Spleen (tissue), 13 donors: ENCODE measurements around the gene GRK7. TPM values are rescaled to one million over a fixed set of nuclear protein-coding genes. Genes with fewer than 3 reads are reported as not detected.

ENCODE experiments used
- DNase-seq: peaks from one replicate; pipeline ENCODE4 v3.0.0-alpha.2; 2020
- H3K27ac ChIP-seq, 8 donors: fragments of 200-600 bp; sonication (generic) in 7 of 8; 1 replicate in 4 of 8; 2 replicates in 4 of 8; pipeline versions ENCODE4 v1.5.0 to v1.8.0; 2016 to 2021; ENCODE audit warnings: inconsistent platforms in 4 of 8, mild to moderate bottlenecking in 4 of 8, moderate library complexity in 1 of 8
- H3K27me3 ChIP-seq, 7 donors: fragments of 200-600 bp; sonication (generic) in 6 of 7; replicated peaks in 1 of 7; 1 replicate in 4 of 7; 2 replicates in 3 of 7; pipeline versions ENCODE4 v1.5.0 to v1.8.0; 2016 to 2021; ENCODE audit warnings: inconsistent platforms in 3 of 7, mild to moderate bottlenecking in 1 of 7
- H3K36me3 ChIP-seq, 6 donors: fragments of 200-600 bp; sonication (generic) in 5 of 6; 1 replicate in 4 of 6; 2 replicates in 2 of 6; pipeline versions ENCODE4 v1.5.0 to v1.8.0; 2016 to 2021; ENCODE audit warnings: inconsistent platforms in 2 of 6
- H3K4me1 ChIP-seq, 6 donors: fragments of 200-600 bp; sonication (generic) in 5 of 6; 1 replicate in 3 of 6; 2 replicates in 3 of 6; pipeline versions ENCODE4 v1.5.0 to v1.8.0; 2016 to 2021; ENCODE audit warnings: inconsistent platforms in 3 of 6
- H3K4me3 ChIP-seq, 8 donors: fragments of 200-600 bp; sonication (generic) in 7 of 8; 1 replicate in 4 of 8; 2 replicates in 4 of 8; pipeline versions ENCODE4 v1.5.0 to v1.8.0; 2016 to 2021; ENCODE audit warnings: inconsistent platforms in 4 of 8, mild to moderate bottlenecking in 4 of 8, moderate library complexity in 2 of 8
- H3K9me3 ChIP-seq, 8 donors: fragments of 200-600 bp; sonication (generic) in 7 of 8; 1 replicate in 4 of 8; 2 replicates in 4 of 8; pipeline versions ENCODE4 v1.5.0 to v1.8.0; 2016 to 2021; ENCODE audit warnings: inconsistent platforms in 4 of 8
- POLR2A ChIP-seq, 3 donors: fragments of 450-650 bp; IDR thresholded peaks; one replicate each; pipeline ENCODE4 v1.5.1; 2017; ENCODE audit warnings: antibody characterized with exemption in 3 of 3, mild to moderate bottlenecking in 1 of 3
- POLR2AphosphoS5 ChIP-seq, 3 donors: sonication (generic); formaldehyde crosslinking; IDR thresholded peaks; one replicate each; pipeline ENCODE4 v1.5.1; 2017; ENCODE audit warnings: antibody characterized with exemption in 3 of 3
- WGBS, 5 donors: extraction: QIAGEN DNeasy Blood & Tissue Kit in 3 of 5; methylation state at CpG; one replicate each; pipeline versions ENCODE4 v1.1.5 to v1.1.7; 2013 to 2018; 5-methylcytosine and 5-hydroxymethylcytosine counted together
- intact Hi-C: fragments of 100-400 bp; cut with DNase I; formaldehyde crosslinking; loops from one replicate; pipeline ENCODE4 v1.15.0; 2023; ENCODE audit warnings: low total_unique reads
- long read RNA-seq, 2 donors: transcript quantifications; one replicate each; lab custom pipeline, GENCODE V29; 2026
- polyA plus RNA-seq, 3 donors: library from polyadenylated mRNA; stranded (reverse); fragments of 200-250 nt; gene quantifications; one replicate each; pipeline ENCODE4 v1.2.1, GENCODE V29; 2013
- total RNA-seq, 7 donors: library from RNA; depleted of rRNA in 3 of 7; stranded (reverse); fragments of >200 nt in 3 of 7; fragmentation: NEBNext Ultra II Directional in 4 of 7; extraction: Animal tissue kit (Norgen Biotek cat#: 25700) in 4 of 7; gene quantifications; one replicate each; pipeline versions ENCODE4 v1.1.0 to v1.2.1, GENCODE V29; 2016 to 2021
- TF ChIP-seq, protein P1 (sequence below), 11 experiments: fragments of 200-600 bp in 7 of 11; fragments of 450-650 bp in 4 of 11; sonication (generic) in 4 of 11; IDR thresholded peaks in 8 of 11; conservative IDR thresholded peaks in 3 of 11; 1 replicate in 7 of 11; 2 replicates in 4 of 11; pipeline versions ENCODE4 v1.4.0 to v1.8.0; 2016 to 2021; ENCODE audit warnings: antibody characterized with exemption in 11 of 11, inconsistent platforms in 4 of 11, mild to moderate bottlenecking in 1 of 11
- donor health status: healthy with polysubstance abuse.
- donor health status: DM: no; HTN: no; CAD: no; lungs with moderate emphysema.
- donor health status: DM: no; HTN: no; CAD: no.
- donor health status: Bipolar disorder and iron deficiency.
- donor health status: healthy.
- donor health status: DM: no; HTN: no; CAD: no.
- donor health status: DM: yes; HTN: yes; CAD: no.

GRK7 gene, protein sequence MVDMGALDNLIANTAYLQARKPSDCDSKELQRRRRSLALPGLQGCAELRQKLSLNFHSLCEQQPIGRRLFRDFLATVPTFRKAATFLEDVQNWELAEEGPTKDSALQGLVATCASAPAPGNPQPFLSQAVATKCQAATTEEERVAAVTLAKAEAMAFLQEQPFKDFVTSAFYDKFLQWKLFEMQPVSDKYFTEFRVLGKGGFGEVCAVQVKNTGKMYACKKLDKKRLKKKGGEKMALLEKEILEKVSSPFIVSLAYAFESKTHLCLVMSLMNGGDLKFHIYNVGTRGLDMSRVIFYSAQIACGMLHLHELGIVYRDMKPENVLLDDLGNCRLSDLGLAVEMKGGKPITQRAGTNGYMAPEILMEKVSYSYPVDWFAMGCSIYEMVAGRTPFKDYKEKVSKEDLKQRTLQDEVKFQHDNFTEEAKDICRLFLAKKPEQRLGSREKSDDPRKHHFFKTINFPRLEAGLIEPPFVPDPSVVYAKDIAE (N-terminal part only)
- under 1 TPM in 3 of 7 donors, not detected in 4; 0.14 to 0.26 (median 0.20) TPM for total RNA-seq
- polyA plus RNA-seq, result under 1 TPM in 2 of 3 donors, not detected in 1; 0.02 to 0.07 TPM
- long read RNA-seq, donor 1, result 0 reads
- long read RNA-seq, donor 2, result 0 reads

DNA sequence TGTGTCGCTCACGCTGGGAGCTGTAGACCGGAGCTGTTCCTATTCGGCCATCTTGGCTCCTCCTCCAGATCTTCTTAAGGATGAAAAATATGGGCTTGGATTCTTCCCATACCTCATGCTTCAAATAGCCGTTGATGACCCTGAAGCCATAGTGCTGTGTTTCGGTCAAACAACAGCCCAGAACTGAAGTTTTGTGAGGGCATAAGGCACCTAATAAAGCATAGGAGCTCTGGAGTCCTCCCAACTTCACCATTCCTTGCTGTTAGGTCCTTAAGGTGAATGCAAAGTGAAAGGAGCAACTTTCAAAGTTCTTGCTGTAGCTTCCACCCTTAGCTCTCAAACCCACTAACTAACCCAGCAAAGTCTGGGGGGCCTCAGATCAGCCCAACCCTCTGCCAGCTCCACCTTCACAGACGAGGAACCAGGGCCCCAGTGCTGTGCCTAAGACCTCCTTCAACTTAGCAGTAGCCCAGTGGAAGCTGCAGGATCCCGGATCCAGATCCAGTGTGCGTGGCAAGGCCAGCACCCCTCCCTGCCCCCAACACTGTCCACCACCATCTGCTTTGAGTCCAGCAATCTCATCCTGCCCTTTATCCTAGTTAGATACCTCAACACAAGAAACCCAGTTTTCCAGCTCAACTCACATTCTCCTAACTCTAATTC lies at the start of gene GRK7:
TSS of gene GRK7 (plus strand) at position 321 of the 663 bp plus-strand sequence. CDS start 14,877 bp downstream, outside the sequence.
- peaks cover 0 to 4% (median 0%) of the 10 kb centered on the region in 6 donors for H3K4me1 ChIP-seq
- no peak within 1 kb of the TSS for H3K27ac ChIP-seq
- DNase-seq, result no peak
- TF ChIP-seq POLR2A (IDR thresholded peaks at IDR 0.05) (no peak), POLR2AphosphoS5 (IDR thresholded peaks at IDR 0.05) (no peak)
- TF ChIP-seq, protein P1, sequence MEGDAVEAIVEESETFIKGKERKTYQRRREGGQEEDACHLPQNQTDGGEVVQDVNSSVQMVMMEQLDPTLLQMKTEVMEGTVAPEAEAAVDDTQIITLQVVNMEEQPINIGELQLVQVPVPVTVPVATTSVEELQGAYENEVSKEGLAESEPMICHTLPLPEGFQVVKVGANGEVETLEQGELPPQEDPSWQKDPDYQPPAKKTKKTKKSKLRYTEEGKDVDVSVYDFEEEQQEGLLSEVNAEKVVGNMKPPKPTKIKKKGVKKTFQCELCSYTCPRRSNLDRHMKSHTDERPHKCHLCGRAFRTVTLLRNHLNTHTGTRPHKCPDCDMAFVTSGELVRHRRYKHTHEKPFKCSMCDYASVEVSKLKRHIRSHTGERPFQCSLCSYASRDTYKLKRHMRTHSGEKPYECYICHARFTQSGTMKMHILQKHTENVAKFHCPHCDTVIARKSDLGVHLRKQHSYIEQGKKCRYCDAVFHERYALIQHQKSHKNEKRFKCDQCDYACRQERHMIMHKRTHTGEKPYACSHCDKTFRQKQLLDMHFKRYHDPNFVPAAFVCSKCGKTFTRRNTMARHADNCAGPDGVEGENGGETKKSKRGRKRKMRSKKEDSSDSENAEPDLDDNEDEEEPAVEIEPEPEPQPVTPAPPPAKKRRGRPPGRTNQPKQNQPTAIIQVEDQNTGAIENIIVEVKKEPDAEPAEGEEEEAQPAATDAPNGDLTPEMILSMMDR (IDR thresholded peaks at IDR 0.05 in 8 of 11, conservative IDR thresholded peaks at IDR 0.05 in 3 of 11), result no peak
- intact Hi-C loops, result no loop called here
- no peak within 1 kb of the TSS for H3K4me3 ChIP-seq
- WGBS, 5 donors, result 89 to 96% (median 91%) methylated on average over 7 to 9 of the region's 9 CpGs
- no peaks in the 10 kb centered on the region for H3K9me3 ChIP-seq
- H3K27me3 ChIP-seq, result no peaks in the 10 kb centered on the region
- H3K36me3 ChIP-seq, result no peaks in the 10 kb centered on the region

DNA sequence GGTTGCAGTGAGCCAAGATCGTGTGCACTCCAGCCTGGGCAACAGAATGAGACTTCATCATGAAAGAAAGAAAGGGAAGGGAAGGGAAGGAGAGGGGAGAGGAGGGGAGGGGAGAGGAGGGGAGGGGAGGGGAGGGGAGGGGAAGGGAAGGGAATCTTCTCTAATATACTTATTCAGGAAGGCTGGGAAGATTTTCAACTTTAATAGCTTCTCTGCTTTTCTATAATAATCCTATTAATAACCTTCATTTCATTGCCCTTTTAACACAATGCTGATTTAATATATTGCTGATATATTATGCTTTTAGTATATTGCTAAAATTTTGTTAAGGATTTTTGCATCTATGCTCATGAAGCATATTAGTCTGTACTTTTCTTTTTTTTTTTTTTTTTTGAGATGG lies 48.5 kb upstream of the GRK7 start:
- no peaks in the 10 kb centered on the region for H3K27me3 ChIP-seq

DNA sequence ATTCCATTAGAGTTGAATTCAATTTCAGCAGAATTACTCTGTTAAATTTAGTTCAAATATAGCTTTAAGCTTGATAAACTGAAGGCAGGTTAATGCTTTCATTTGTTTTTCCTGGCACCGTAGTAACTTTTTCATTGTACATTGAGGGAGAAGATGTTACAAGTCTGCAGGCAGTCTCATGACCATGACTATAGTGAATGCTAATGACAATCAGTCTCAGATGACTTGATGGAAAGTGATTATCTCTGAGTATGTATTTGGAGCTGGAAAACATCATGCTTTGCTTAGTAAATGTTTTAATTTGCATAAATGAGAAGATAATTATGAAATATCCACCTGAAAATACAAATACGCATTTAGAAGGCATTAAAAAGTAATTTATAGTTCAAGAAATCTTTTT lies 41.1 kb upstream of the GRK7 start:
- H3K4me1 ChIP-seq, result no peaks in the 10 kb centered on the region
- no peaks in the 10 kb centered on the region for H3K9me3 ChIP-seq
- no peak overlapping the region for H3K27ac ChIP-seq
- TF ChIP-seq POLR2AphosphoS5 (IDR thresholded peaks at IDR 0.05), result no peak
- TF ChIP-seq, protein P1 (IDR thresholded peaks at IDR 0.05 in 8 of 11, conservative IDR thresholded peaks at IDR 0.05 in 3 of 11), result no peak
- no peak for TF ChIP-seq POLR2A (IDR thresholded peaks at IDR 0.05)
- intact Hi-C loops, result no loop called here
- 90 to 96% (median 93%) methylated on average over 2 of the region's 2 CpGs for WGBS, 5 donors
- H3K4me3 ChIP-seq, result no peak overlapping the region
- no peaks in the 10 kb centered on the region for H3K36me3 ChIP-seq
- H3K27me3 ChIP-seq, result no peaks in the 10 kb centered on the region
- DNase-seq, result no peak

More for the DNA sequence above, 48.5 kb upstream of the GRK7 start:
- DNase-seq, result no peak
- Histone ChIP-seq H3K4me3 (no peak overlapping the region), H3K27ac (no peak overlapping the region), H3K9me3 (peaks cover 0 to 15% (median 9%) of the 10 kb centered on the region in 8 donors), H3K36me3 (no peaks in the 10 kb centered on the region), H3K4me1 (peaks cover 0 to 4% (median 0%) of the 10 kb centered on the region in 6 donors)
- TF ChIP-seq POLR2A (IDR thresholded peaks at IDR 0.05) (no peak), POLR2AphosphoS5 (IDR thresholded peaks at IDR 0.05) (no peak)
- TF ChIP-seq, protein P1 (IDR thresholded peaks at IDR 0.05 in 8 of 11, conservative IDR thresholded peaks at IDR 0.05 in 3 of 11), result no peak
- 78 to 100% (median 98%) methylated on average over 1 of the region's 1 CpG for WGBS, 5 donors
- intact Hi-C loops, result no loop called here

DNA sequence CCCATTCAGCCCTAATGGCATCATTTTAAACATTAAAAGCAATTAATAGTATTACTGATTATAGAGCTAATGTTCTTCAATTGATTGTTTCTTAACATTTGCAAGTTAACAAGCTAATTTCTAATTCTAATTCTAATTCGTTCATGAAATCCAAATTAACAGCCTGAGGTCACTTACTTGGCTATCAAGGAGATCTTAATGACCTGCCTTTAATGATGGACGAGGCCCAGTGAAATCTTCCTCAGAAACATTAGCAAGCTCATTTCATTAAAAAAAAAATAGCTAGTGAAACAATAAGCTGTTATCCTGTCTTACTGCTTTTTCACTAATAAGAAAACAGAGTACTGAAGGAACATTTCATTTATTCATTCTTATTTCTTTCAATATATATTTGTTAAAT lies 40.6 kb upstream of the GRK7 start:
- TF ChIP-seq, protein P1 (IDR thresholded peaks at IDR 0.05 in 8 of 11, conservative IDR thresholded peaks at IDR 0.05 in 3 of 11), result no peak
- TF ChIP-seq POLR2AphosphoS5 (IDR thresholded peaks at IDR 0.05) (no peak), POLR2A (IDR thresholded peaks at IDR 0.05) (no peak)
- 82 to 87% (median 84%) methylated on average over 2 of the region's 2 CpGs for WGBS, 5 donors
- Histone ChIP-seq H3K4me1 (no peaks in the 10 kb centered on the region), H3K4me3 (no peak overlapping the region), H3K9me3 (no peaks in the 10 kb centered on the region), H3K36me3 (no peaks in the 10 kb centered on the region), H3K27me3 (no peaks in the 10 kb centered on the region), H3K27ac (no peak overlapping the region)
- intact Hi-C loops, result no loop called here
- DNase-seq, result no peak
